Measurements from ENCODE around the gene CA11. TPM values are rescaled to one million over a fixed set of nuclear protein-coding genes. Genes with fewer than 3 reads are reported as not detected.

CA11 gene
- total RNA-seq, 2 donors from 2014 or later: 1.4 to 2.7 TPM

DNA sequence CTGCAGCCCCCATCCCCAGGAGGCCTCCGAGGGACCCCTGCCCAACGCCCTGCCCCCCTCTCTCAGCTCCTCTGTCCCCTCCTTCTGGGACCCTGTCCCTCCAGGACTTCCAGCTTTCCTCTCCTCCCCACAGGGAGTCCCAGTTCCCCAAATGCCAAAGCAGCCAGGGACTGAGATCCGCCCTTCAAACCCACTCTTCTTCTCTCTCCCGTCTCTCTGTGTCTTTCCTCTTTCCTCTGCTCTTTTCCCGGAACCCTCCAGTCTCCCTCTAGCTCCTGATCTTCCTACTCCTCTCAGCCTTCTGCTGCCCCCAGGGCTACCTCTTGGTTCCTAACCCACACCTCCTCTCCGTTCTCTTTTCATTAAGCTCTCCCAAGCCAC is 377 bp downstream of the CA11 start:
- H3K9me3 ChIP-seq: no peaks in the 10 kb centered on the region
- TF ChIP-seq, protein P1, sequence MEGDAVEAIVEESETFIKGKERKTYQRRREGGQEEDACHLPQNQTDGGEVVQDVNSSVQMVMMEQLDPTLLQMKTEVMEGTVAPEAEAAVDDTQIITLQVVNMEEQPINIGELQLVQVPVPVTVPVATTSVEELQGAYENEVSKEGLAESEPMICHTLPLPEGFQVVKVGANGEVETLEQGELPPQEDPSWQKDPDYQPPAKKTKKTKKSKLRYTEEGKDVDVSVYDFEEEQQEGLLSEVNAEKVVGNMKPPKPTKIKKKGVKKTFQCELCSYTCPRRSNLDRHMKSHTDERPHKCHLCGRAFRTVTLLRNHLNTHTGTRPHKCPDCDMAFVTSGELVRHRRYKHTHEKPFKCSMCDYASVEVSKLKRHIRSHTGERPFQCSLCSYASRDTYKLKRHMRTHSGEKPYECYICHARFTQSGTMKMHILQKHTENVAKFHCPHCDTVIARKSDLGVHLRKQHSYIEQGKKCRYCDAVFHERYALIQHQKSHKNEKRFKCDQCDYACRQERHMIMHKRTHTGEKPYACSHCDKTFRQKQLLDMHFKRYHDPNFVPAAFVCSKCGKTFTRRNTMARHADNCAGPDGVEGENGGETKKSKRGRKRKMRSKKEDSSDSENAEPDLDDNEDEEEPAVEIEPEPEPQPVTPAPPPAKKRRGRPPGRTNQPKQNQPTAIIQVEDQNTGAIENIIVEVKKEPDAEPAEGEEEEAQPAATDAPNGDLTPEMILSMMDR (IDR thresholded peaks at IDR 0.05): no peak
- intact Hi-C loops (cut with DNase I): loop anchor here (5.0 kb wide), 3 partner anchors 92 to 197 kb away; no protein-coding TSS in a partner anchor
- H3K36me3 ChIP-seq: no peaks in the 10 kb centered on the region
- peak overlapping the region; percentile 31 for H3K27ac ChIP-seq
- peak overlapping the region; percentile 26 to 58 for H3K9ac ChIP-seq (ENCODE audit: low read depth in 2 of 2, low read length in 2 of 2)
- peaks cover 5% of the 10 kb centered on the region for H3K27me3 ChIP-seq
- no peak for DNase-seq
- peak overlapping the region; percentile 27 for H3K4me3 ChIP-seq
- H3K4me1 ChIP-seq: no peaks in the 10 kb centered on the region

DNA sequence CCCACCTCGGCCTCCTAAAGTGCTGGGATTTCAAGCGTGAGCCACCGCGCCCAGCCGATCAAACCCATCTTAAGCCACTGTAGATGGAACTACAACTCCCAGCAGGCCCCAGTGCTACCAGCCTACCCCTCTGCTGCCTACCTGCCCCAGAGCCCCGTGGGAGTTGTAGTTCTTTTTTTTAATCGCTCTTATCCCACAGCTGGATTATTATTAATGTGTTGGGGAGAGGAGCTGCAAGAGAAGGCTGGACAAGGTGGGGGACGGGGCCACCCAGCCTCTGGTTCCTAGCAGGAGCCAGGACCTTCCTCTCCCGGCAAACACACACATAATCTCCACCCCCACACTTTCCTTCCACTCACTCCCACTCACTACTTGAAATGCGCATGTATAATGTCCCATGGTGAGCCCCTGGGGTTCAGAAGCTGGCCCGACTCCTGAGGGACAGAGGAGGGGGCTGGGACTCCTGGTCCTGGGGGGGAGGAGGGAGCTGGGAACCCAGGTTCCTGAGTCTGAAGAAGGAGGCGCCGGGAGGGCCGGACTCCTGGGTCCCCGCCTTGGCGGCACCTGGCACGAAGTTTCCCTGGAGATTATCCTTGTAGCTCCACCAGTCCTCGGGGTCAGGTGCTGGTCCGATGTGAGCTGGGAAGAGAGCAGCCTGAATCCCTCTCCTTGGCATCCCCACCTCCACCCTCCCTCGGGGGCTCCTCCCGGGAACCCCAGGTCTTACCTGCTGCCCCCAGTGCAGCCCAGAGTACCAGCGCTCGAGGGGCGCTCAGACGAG is 958 bp downstream of the CA11 start:
- DNase-seq: peak; percentile 75
- Histone ChIP-seq H3K36me3 (no peaks in the 10 kb centered on the region), H3K4me1 (no peaks in the 10 kb centered on the region), H3K9ac (ENCODE audit: low read depth in 2 of 2, low read length in 2 of 2) (peak overlapping the region; percentile 26 to 58), H3K27ac (no peak overlapping the region), H3K9me3 (no peaks in the 10 kb centered on the region), H3K4me3 (peak overlapping the region; percentile 27), H3K27me3 (peaks cover 5% of the 10 kb centered on the region)
- TF ChIP-seq, protein P1 (IDR thresholded peaks at IDR 0.05): no peak
- intact Hi-C loops (cut with DNase I): loop anchor here (5.0 kb wide), 3 partner anchors 92 to 197 kb away; no protein-coding TSS in a partner anchor

DNA sequence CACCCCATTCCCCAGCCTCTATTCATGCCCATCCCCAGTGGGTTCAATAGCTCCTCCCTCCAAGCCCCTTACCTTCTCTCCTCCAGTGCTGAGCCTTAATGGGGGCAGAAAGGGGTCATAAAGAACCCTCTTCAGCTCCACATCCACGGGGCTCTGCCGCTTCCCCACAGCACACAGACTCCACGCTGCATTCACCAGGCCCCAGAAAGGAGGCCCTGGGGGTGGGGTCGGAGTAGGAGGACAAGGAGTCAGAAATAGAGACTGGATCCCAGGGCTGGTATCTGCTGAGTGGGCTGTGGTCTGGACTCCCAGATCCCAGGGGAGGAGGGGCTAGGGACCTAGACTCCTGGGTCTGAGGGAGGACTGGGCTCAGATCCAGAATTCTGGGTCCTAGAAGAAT is 1.6 kb downstream of the CA11 start:
- TF ChIP-seq, protein P1 (IDR thresholded peaks at IDR 0.05): no peak
- H3K36me3 ChIP-seq: no peaks in the 10 kb centered on the region
- H3K27ac ChIP-seq: no peak overlapping the region
- H3K4me1 ChIP-seq: no peaks in the 10 kb centered on the region
- H3K9me3 ChIP-seq: no peaks in the 10 kb centered on the region
- no peak overlapping the region for H3K9ac ChIP-seq (ENCODE audit: low read depth in 2 of 2, low read length in 2 of 2)
- H3K27me3 ChIP-seq: peaks cover 5% of the 10 kb centered on the region
- intact Hi-C loops (cut with DNase I): no loop called here
- H3K4me3 ChIP-seq: no peak overlapping the region
- DNase-seq: no peak

- Histone ChIP-seq H3K4me1 (no peaks in the 10 kb centered on the region), H3K4me3 (no peak overlapping the region), H3K36me3 (no peaks in the 10 kb centered on the region), H3K27ac (no peak overlapping the region), H3K9ac (ENCODE audit: low read depth in 2 of 2, low read length in 2 of 2) (no peak overlapping the region), H3K9me3 (no peaks in the 10 kb centered on the region), H3K27me3 (peaks cover 5% of the 10 kb centered on the region)
- TF ChIP-seq, protein P1 (IDR thresholded peaks at IDR 0.05): no peak
- intact Hi-C loops (cut with DNase I): no loop called here
- no peak for DNase-seq
Observed at GRCh38 chr19:48642862-48643261, 3.1 kb downstream of the CA11 start.

DNA sequence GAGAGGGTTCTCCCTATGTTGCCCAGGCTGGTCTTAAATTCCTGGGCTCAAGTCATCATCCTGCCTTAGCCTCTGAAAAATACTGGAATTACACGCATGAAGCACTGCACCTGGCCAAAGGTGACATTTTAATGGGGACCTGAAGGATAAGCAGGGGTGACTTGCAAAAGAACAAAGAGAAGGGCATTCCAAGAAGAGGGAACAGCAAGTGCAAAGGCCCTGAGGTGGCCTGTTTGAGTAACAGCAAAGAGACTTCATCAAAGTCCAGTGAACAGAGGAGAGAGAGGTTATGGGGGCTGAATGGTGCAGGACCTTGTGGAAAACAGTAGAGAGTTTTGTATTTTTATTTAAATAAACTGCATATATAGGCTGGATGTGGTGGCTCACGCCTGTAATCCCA is 4.1 kb downstream of the CA11 start:
- TF ChIP-seq, protein P1 (IDR thresholded peaks at IDR 0.05): no peak

More for the DNA sequence above, 4.1 kb downstream of the CA11 start:
- no peaks in the 10 kb centered on the region for H3K4me1 ChIP-seq
- no peak overlapping the region for H3K27ac ChIP-seq
- H3K27me3 ChIP-seq: peaks cover 5% of the 10 kb centered on the region
- DNase-seq: no peak
- H3K36me3 ChIP-seq: no peaks in the 10 kb centered on the region
- H3K9me3 ChIP-seq: no peaks in the 10 kb centered on the region
- H3K4me3 ChIP-seq: no peak overlapping the region
- intact Hi-C loops (cut with DNase I): no loop called here
- no peak overlapping the region for H3K9ac ChIP-seq (ENCODE audit: low read depth in 2 of 2, low read length in 2 of 2)

Measured in colonic mucosa (tissue), 4 donors.